ENCODE results near the gene CIDEC. TPM values are rescaled to one million over a fixed set of nuclear protein-coding genes. Genes with fewer than 3 reads are reported as not detected.
A peak's percentile ranks its signal among the peaks of the same experiment; 100 is the strongest.

CIDEC gene
- polyA plus RNA-seq, 1 experiment = 0.09 TPM

DNA sequence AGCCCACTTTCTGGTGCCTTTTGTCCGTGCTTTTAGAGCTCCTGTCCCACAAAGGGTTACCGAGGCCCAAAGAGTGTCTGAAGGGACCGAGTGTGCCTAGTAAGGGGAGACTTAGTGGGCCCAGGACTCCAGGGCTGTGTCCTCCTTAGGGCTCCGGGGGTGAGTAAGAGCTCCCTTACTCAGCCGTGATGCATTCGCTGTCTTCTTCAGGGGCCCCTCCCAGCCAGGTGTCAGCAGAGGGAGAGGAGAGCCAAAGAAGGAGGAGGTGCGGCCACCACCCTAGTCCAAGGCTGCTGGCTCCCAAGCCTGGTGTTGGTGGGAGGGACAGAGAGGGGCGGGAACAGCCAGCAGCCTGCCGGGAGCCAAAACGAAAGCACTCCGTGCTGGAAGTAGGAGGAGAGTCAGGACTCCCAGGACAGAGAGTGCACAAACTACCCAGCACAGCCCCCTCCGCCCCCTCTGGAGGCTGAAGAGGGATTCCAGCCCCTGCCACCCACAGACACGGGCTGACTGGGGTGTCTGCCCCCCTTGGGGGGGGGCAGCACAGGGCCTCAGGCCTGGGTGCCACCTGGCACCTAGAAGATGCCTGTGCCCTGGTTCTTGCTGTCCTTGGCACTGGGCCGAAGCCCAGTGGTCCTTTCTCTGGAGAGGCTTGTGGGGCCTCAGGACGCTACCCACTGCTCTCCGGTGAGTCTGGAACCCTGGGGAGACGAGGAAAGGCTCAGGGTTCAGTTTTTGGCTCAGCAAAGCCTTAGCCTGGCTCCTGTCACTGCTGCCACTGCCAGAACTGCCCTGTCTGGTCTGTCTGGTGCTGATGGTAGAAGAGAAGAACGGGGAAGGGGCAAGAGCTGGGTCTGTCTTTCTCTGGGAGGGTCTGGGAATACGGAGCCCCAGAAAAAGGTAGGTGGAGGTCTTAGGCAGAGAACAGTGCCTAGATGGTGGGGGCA, 37.0 kb upstream of the CIDEC start, which contains the start of gene IL17RC:
TSS of gene IL17RC (plus strand) at position 365 of the 947 bp plus-strand sequence. CDS start at position 583, 218 bp downstream.
- DNase-seq (ENCODE audit: low read depth) = peak; percentile 49
- Histone ChIP-seq H3K4me3 (ENCODE audit: low read depth, low read length) (peak within 1 kb of the TSS; percentile 57), H3K36me3 (ENCODE audit: control insufficient read depth, insufficient read depth, low read length) (no peaks in the 10 kb centered on the region), H3K27me3 (ENCODE audit: control insufficient read depth, insufficient read depth, low read length) (no peaks in the 10 kb centered on the region)
- ChIA-PET POLR2A (interaction anchor here (0.6 kb wide), 1 partner anchor 73 kb away, joined by 3 read pairs; no protein-coding TSS in a partner anchor), CTCF (interaction anchor here (0.6 to 3.8 kb wide), 7 partner anchors 10 to 682 kb away, joined by 3 to 23 read pairs (median 5); partner anchors contain the start of genes CRELD1 and IL17RE)
- no peak for TF ChIP-seq CTCF (IDR thresholded peaks at IDR 0.05; ENCODE audit: insufficient read depth, low read depth, low read length)

DNA sequence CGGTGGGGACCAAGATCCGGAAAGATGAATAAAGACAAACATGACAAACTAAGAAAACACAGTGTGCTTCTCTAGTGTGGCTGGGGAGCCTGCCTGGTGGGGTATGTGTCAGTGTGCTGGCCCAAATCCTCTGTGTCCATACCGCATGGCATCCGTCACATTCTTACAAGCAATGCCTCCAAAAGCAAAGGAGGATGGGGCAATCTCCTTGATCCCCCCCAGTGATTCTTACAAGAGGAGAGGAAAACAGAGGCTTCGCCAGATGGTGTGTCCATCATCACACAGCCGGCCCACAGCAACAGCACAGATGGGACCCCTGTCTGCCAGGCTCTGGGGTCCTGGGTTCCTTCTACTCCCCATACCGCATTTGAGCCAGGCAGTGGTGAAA, 36.3 kb upstream of the CIDEC start:
- TF ChIP-seq CTCF (IDR thresholded peaks at IDR 0.05; ENCODE audit: insufficient read depth, low read depth, low read length) = no peak
- CTCF ChIA-PET = interaction anchor here (0.6 to 3.8 kb wide), 12 partner anchors 11 to 683 kb away, joined by 3 to 23 read pairs (median 4); partner anchors contain the start of genes CRELD1, IL17RE and RPUSD3
- H3K36me3 ChIP-seq (ENCODE audit: control insufficient read depth, insufficient read depth, low read length) = no peaks in the 10 kb centered on the region
- no peaks in the 10 kb centered on the region for H3K27me3 ChIP-seq (ENCODE audit: control insufficient read depth, insufficient read depth, low read length)
- DNase-seq (ENCODE audit: low read depth) = no peak
- POLR2A ChIA-PET = interaction anchor here (0.6 kb wide), 1 partner anchor 72 kb away, joined by 3 read pairs; no protein-coding TSS in a partner anchor
- H3K4me3 ChIP-seq (ENCODE audit: low read depth, low read length) = peak overlapping the region; percentile 57

DNA sequence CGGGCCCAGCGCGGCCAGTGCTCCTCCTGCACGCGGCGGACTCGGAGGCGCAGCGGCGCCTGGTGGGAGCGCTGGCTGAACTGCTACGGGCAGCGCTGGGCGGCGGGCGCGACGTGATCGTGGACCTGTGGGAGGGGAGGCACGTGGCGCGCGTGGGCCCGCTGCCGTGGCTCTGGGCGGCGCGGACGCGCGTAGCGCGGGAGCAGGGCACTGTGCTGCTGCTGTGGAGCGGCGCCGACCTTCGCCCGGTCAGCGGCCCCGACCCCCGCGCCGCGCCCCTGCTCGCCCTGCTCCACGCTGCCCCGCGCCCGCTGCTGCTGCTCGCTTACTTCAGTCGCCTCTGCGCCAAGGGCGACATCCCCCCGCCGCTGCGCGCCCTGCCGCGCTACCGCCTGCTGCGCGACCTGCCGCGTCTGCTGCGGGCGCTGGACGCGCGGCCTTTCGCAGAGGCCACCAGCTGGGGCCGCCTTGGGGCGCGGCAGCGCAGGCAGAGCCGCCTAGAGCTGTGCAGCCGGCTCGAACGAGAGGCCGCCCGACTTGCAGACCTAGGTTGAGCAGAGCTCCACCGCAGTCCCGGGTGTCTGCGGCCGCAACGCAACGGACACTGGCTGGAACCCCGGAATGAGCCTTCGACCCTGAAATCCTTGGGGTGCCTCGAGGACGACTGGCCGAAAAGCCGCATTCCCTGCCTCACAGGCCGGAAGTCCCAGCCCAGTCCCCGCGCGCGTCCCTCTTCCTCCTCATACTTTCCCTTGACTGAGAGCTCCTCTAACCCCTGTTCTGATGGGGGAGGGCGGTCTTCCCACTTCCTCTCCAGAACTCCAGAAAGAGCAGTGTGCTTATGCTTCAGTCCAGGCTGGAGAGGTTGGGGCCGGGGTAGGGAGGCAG, 35.4 kb upstream of the CIDEC start:
- CTCF ChIA-PET = interaction anchor here (0.6 to 3.8 kb wide), 13 partner anchors 10 to 214 kb away, joined by 3 to 23 read pairs (median 3); partner anchors contain the start of genes CRELD1, IL17RE and RPUSD3
- Histone ChIP-seq H3K4me3 (ENCODE audit: low read depth, low read length) (peak overlapping the region; percentile 40), H3K36me3 (ENCODE audit: control insufficient read depth, insufficient read depth, low read length) (no peaks in the 10 kb centered on the region), H3K27me3 (ENCODE audit: control insufficient read depth, insufficient read depth, low read length) (no peaks in the 10 kb centered on the region)
- no peak for DNase-seq (ENCODE audit: low read depth)
- TF ChIP-seq CTCF (IDR thresholded peaks at IDR 0.05; ENCODE audit: insufficient read depth, low read depth, low read length) = peak; percentile 50
- POLR2A ChIA-PET = no interaction called here

GRCh38 chr3:9914559-9915253, 34.7 kb upstream of the CIDEC start:
- ChIA-PET CTCF (interaction anchor here (0.6 to 2.8 kb wide), 5 partner anchors 9 to 1259 kb away, joined by 3 to 10 read pairs (median 3); partner anchors contain the start of genes IL17RE and RPUSD3), POLR2A (no interaction called here)
- peak overlapping the region; percentile 40 for H3K4me3 ChIP-seq (ENCODE audit: low read depth, low read length)
- no peaks in the 10 kb centered on the region for H3K36me3 ChIP-seq (ENCODE audit: control insufficient read depth, insufficient read depth, low read length)
- H3K27me3 ChIP-seq (ENCODE audit: control insufficient read depth, insufficient read depth, low read length) = no peaks in the 10 kb centered on the region
- no peak for DNase-seq (ENCODE audit: low read depth)
- TF ChIP-seq CTCF (IDR thresholded peaks at IDR 0.05; ENCODE audit: insufficient read depth, low read depth, low read length) = no peak

All from BJ (cell line).